ENCODE measurements around the gene WWP2.
"Not testable (repeated sequence)": the region's sequence is repeated elsewhere in the genome, so short reads cannot be mapped to it uniquely, and the experiment has no call there.

DNA sequence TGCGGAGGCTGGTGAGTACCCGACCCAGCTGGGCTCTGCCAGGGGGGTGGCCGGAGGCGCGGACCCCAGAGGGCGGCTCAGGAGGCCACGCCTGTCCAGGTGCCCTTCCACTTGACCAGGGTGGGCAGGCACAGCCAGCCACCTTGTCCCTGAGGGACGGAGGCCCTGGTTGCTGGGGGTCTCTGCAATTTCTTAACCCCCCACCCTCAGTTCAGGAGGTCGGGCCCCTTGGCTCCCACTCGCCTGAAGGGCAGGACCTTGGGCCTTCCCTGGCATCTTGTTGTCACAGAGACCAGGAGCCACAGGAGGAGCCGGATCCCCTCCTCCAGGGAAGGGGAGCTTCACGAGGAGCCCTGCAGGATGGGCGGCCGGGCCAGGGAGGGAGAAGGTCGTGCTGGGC, 190.0 kb downstream of the WWP2 start:
- TF ChIP-seq, protein P1, sequence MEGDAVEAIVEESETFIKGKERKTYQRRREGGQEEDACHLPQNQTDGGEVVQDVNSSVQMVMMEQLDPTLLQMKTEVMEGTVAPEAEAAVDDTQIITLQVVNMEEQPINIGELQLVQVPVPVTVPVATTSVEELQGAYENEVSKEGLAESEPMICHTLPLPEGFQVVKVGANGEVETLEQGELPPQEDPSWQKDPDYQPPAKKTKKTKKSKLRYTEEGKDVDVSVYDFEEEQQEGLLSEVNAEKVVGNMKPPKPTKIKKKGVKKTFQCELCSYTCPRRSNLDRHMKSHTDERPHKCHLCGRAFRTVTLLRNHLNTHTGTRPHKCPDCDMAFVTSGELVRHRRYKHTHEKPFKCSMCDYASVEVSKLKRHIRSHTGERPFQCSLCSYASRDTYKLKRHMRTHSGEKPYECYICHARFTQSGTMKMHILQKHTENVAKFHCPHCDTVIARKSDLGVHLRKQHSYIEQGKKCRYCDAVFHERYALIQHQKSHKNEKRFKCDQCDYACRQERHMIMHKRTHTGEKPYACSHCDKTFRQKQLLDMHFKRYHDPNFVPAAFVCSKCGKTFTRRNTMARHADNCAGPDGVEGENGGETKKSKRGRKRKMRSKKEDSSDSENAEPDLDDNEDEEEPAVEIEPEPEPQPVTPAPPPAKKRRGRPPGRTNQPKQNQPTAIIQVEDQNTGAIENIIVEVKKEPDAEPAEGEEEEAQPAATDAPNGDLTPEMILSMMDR (IDR thresholded peaks at IDR 0.05; ENCODE audit: extremely low read depth in 1 of 2, insufficient read depth in 1 of 2, low read depth in 1 of 2, low read length in 2 of 2), result not testable (repeated sequence)
- TF ChIP-seq EZH2 (IDR thresholded peaks at IDR 0.05; ENCODE audit: borderline replicate concordance, low read depth, low read length, severe bottlenecking); POLR2A (IDR thresholded peaks at IDR 0.05; ENCODE audit: low read depth, low read length); POLR2AphosphoS5 (IDR thresholded peaks at IDR 0.05; ENCODE audit: insufficient read depth, low read depth, low read length): not testable (repeated sequence)
- TF ChIP-seq, protein P2, sequence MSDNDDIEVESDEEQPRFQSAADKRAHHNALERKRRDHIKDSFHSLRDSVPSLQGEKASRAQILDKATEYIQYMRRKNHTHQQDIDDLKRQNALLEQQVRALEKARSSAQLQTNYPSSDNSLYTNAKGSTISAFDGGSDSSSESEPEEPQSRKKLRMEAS (IDR thresholded peaks at IDR 0.05; ENCODE audit: insufficient read depth, insufficient read length), result not testable (repeated sequence)

Measured in endothelial cell of umbilical vein (primary cell).